ENCODE data around the gene HPS1. TPM values are rescaled to one million over a fixed set of nuclear protein-coding genes. Genes with fewer than 3 reads are reported as not detected.

HPS1 gene
- total and polyA plus RNA-seq, 10 donors: 49.5 to 132 (median 89.5) TPM

GRCh38 chr10:98463976-98464754 lies 17.4 kb upstream of the HPS1 start:
- intact Hi-C loops (cut with DNase I; ENCODE audit: low total_unique reads): no loop called here
- H3K9me3 ChIP-seq: no peaks in the 10 kb centered on the region
- peaks cover 0 to 58% (median 5%) of the 10 kb centered on the region in 7 donors for H3K27me3 ChIP-seq (replicated peaks in 1 of 7)
- TF ChIP-seq POLR2A (IDR thresholded peaks at IDR 0.05): no peak
- no peak for TF ChIP-seq POLR2AphosphoS5 (IDR thresholded peaks at IDR 0.05)
- TF ChIP-seq, protein P1, sequence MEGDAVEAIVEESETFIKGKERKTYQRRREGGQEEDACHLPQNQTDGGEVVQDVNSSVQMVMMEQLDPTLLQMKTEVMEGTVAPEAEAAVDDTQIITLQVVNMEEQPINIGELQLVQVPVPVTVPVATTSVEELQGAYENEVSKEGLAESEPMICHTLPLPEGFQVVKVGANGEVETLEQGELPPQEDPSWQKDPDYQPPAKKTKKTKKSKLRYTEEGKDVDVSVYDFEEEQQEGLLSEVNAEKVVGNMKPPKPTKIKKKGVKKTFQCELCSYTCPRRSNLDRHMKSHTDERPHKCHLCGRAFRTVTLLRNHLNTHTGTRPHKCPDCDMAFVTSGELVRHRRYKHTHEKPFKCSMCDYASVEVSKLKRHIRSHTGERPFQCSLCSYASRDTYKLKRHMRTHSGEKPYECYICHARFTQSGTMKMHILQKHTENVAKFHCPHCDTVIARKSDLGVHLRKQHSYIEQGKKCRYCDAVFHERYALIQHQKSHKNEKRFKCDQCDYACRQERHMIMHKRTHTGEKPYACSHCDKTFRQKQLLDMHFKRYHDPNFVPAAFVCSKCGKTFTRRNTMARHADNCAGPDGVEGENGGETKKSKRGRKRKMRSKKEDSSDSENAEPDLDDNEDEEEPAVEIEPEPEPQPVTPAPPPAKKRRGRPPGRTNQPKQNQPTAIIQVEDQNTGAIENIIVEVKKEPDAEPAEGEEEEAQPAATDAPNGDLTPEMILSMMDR (IDR thresholded peaks at IDR 0.05 in 8 of 11, conservative IDR thresholded peaks at IDR 0.05 in 3 of 11): no peak
- DNase-seq: no peak
- no peaks in the 10 kb centered on the region for H3K36me3 ChIP-seq
- H3K4me1 ChIP-seq: peaks cover 6 to 21% (median 16%) of the 10 kb centered on the region in 6 donors
- 47 to 57% (median 49%) methylated on average over 8 of the region's 8 CpGs for WGBS, 5 donors
- H3K4me3 ChIP-seq: no peak overlapping the region
- H3K27ac ChIP-seq: no peak overlapping the region

GRCh38 chr10:98463016-98463415 lies 16.3 kb upstream of the HPS1 start:
- Histone ChIP-seq H3K27me3 (replicated peaks in 1 of 7) (peaks cover 0 to 54% (median 5%) of the 10 kb centered on the region in 7 donors), H3K4me1 (peaks cover 0 to 10% (median 9%) of the 10 kb centered on the region in 6 donors), H3K36me3 (no peaks in the 10 kb centered on the region), H3K4me3 (no peak overlapping the region), H3K27ac (no peak overlapping the region), H3K9me3 (no peaks in the 10 kb centered on the region)
- no peak for TF ChIP-seq POLR2A (IDR thresholded peaks at IDR 0.05)
- no peak for TF ChIP-seq POLR2AphosphoS5 (IDR thresholded peaks at IDR 0.05)
- TF ChIP-seq, protein P1 (IDR thresholded peaks at IDR 0.05 in 8 of 11, conservative IDR thresholded peaks at IDR 0.05 in 3 of 11): no peak
- 87 to 97% (median 91%) methylated on average over 6 of the region's 6 CpGs for WGBS, 5 donors
- intact Hi-C loops (cut with DNase I; ENCODE audit: low total_unique reads): no loop called here
- DNase-seq: no peak

GRCh38 chr10:98461500-98461842 lies 14.7 kb upstream of the HPS1 start:
- H3K4me3 ChIP-seq: no peak overlapping the region
- no peak for DNase-seq
- no peaks in the 10 kb centered on the region for H3K36me3 ChIP-seq
- intact Hi-C loops (cut with DNase I; ENCODE audit: low total_unique reads): no loop called here
- 89 to 96% (median 95%) methylated on average over 3 of the region's 3 CpGs for WGBS, 5 donors
- no peaks in the 10 kb centered on the region for H3K4me1 ChIP-seq
- H3K27me3 ChIP-seq (replicated peaks in 1 of 7): peaks cover 0 to 55% (median under 1%) of the 10 kb centered on the region in 7 donors
- no peak overlapping the region for H3K27ac ChIP-seq
- TF ChIP-seq POLR2AphosphoS5 (IDR thresholded peaks at IDR 0.05) (no peak), POLR2A (IDR thresholded peaks at IDR 0.05) (no peak)
- TF ChIP-seq, protein P1 (IDR thresholded peaks at IDR 0.05 in 8 of 11, conservative IDR thresholded peaks at IDR 0.05 in 3 of 11): no peak
- H3K9me3 ChIP-seq: no peaks in the 10 kb centered on the region

GRCh38 chr10:98460837-98461499 lies 14.2 kb upstream of the HPS1 start:
- H3K4me1 ChIP-seq: no peaks in the 10 kb centered on the region
- WGBS, 5 donors: 73 to 97% (median 89%) methylated on average over 3 of the region's 3 CpGs
- no peak overlapping the region for H3K4me3 ChIP-seq
- H3K9me3 ChIP-seq: no peaks in the 10 kb centered on the region
- no peak overlapping the region for H3K27ac ChIP-seq
- peaks cover 0 to 54% (median 0%) of the 10 kb centered on the region in 7 donors for H3K27me3 ChIP-seq (replicated peaks in 1 of 7)
- DNase-seq: no peak
- no peak for TF ChIP-seq POLR2AphosphoS5 (IDR thresholded peaks at IDR 0.05)
- TF ChIP-seq, protein P1 (IDR thresholded peaks at IDR 0.05 in 8 of 11, conservative IDR thresholded peaks at IDR 0.05 in 3 of 11): no peak
- TF ChIP-seq POLR2A (IDR thresholded peaks at IDR 0.05): no peak
- intact Hi-C loops (cut with DNase I; ENCODE audit: low total_unique reads): no loop called here
- no peaks in the 10 kb centered on the region for H3K36me3 ChIP-seq
